ENCODE data around the gene GPR37. TPM values are rescaled to one million over a fixed set of nuclear protein-coding genes. Genes with fewer than 3 reads are reported as not detected.

GPR37 gene
- total RNA-seq, 2 experiments from 2014 or later = not detected

DNA sequence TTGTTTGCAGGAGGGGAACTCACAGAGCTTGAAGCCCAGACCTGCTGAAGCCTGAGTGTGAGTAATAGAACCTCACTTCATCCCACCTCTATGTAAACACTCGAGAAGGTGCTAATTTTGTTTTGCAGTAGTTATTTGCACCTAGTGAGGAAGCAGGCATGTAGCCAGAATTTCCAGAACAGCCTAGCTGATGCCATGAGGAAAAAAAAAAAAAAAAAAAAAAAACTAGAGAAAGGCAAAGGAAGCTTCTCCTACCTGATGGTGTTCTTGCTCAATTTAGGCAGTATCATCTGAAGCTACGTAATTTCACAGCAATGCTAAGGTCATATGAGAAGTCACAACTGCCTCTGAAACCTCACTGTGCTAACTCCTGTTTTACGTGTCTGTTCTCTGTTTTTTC, 13.6 kb upstream of the GPR37 start:
- H3K4me3 Mint-ChIP-seq = no peak overlapping the region
- no peaks in the 10 kb centered on the region for H3K4me1 Mint-ChIP-seq
- peaks cover 8% of the 10 kb centered on the region for H3K27me3 Mint-ChIP-seq
- no peaks in the 10 kb centered on the region for H3K9me3 Mint-ChIP-seq (ENCODE audit: low read depth)
- H3K27ac Mint-ChIP-seq = no peak overlapping the region
- DNase-seq (no peak), ATAC-seq (no peak)
- H3K36me3 Mint-ChIP-seq (ENCODE audit: low read depth) = no peaks in the 10 kb centered on the region
- ChIA-PET CTCF (no interaction called here), POLR2A (no interaction called here)
- intact Hi-C loops (cut with DNase I, micrococcal nuclease) = no loop called here

DNA sequence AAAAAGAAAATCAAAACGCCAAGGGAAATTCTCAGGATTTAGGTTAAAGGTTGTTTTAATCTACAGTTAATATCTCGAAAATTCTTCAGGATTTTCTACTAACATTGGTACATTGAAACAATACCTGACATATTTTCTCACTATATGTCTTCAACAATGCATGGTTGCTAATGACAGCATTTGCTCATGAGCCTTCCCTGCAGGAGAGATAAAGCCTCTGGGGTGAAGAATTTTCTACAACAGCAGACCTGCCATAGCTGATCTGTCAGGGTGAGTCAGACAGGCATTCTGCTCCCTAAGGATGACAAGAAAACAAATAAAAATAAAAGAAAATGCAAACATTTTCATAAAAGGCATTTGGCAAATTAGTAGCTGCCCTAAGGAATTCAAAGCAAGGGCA, 11.7 kb upstream of the GPR37 start:
- Mint-ChIP-seq H3K27me3 (peaks cover 20% of the 10 kb centered on the region), H3K9me3 (ENCODE audit: low read depth) (no peaks in the 10 kb centered on the region), H3K4me1 (no peaks in the 10 kb centered on the region), H3K27ac (no peak overlapping the region), H3K36me3 (ENCODE audit: low read depth) (no peaks in the 10 kb centered on the region), H3K4me3 (no peak overlapping the region)
- ChIA-PET CTCF (interaction anchor here (0.6 kb wide), 1 partner anchor 693 kb away, joined by 5 read pairs; no protein-coding TSS in a partner anchor), POLR2A (no interaction called here)
- no peak for DNase-seq
- no peak for ATAC-seq
- intact Hi-C loops (cut with DNase I, micrococcal nuclease) = no loop called here

DNA sequence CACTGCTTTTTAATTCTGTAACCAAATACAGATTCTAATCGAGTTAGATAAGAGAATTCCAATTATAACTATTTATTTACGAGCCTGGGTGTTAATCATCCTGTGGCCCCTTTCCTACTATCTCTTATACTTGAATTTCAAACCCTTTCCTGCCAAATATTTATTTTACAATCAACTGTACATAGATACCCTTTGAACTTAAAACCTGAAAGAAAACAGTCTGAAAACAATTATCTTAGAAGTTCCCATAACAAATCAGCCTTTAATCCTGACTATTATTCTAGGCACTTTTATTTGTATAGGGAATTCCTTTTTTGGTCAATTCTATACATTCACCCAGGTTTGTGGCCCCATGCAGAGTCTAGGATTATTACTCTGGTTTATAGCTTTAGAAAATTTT, 10.6 kb upstream of the GPR37 start:
- H3K36me3 Mint-ChIP-seq (ENCODE audit: low read depth) = no peaks in the 10 kb centered on the region
- peaks cover 28% of the 10 kb centered on the region for H3K27me3 Mint-ChIP-seq
- no peak for DNase-seq
- H3K4me1 Mint-ChIP-seq = no peaks in the 10 kb centered on the region
- no peaks in the 10 kb centered on the region for H3K9me3 Mint-ChIP-seq (ENCODE audit: low read depth)
- no peak overlapping the region for H3K27ac Mint-ChIP-seq
- CTCF ChIA-PET = no interaction called here
- no peak overlapping the region for H3K4me3 Mint-ChIP-seq
- POLR2A ChIA-PET = no interaction called here
- intact Hi-C loops (cut with DNase I, micrococcal nuclease) = no loop called here
- ATAC-seq = no peak

DNA sequence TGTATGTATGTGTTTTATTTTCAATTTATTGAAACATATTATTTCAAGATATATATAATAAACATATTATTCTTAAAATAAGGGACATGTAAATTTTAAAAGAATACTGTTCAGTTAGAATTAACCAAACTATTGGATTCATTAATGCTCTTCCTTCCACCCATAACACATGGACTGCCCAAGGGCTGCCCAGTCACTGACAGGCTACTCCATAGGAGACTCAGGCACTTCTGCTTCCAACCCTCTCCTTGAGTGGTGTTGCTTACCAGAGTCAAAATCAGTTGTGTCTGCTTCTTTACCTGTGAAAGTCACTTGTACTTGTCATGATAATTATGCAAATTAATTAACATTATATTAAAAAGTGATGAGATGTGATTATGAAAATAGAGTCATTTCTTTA, 9.8 kb upstream of the GPR37 start:
- ChIA-PET POLR2A (no interaction called here), CTCF (no interaction called here)
- no peak overlapping the region for H3K4me3 Mint-ChIP-seq
- DNase-seq = no peak
- no peaks in the 10 kb centered on the region for H3K9me3 Mint-ChIP-seq (ENCODE audit: low read depth)
- intact Hi-C loops (cut with DNase I, micrococcal nuclease) = no loop called here
- ATAC-seq = no peak
- no peaks in the 10 kb centered on the region for H3K4me1 Mint-ChIP-seq
- no peak overlapping the region for H3K27ac Mint-ChIP-seq
- no peaks in the 10 kb centered on the region for H3K36me3 Mint-ChIP-seq (ENCODE audit: low read depth)
- H3K27me3 Mint-ChIP-seq = peaks cover 30% of the 10 kb centered on the region

DNA sequence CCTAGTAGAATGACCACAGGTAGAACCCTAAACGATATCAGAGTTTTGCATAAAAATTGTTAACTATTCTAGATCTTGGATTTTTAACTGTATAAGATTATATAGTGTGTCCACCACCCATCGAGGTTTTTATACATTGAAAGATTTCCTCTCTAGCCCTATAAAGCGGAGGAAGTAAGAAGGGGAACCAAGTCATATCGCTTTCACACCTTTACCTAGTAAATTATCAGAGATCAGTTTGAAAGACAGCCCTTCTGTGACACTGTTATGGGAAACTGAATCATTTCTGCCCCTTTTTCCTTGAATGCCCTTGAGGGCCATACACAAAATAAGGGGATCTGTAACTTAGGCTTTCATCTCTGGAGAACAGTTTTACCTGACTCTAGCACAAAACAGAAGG, 8.3 kb upstream of the GPR37 start:
- Mint-ChIP-seq H3K27me3 (peaks cover 27% of the 10 kb centered on the region), H3K4me1 (no peaks in the 10 kb centered on the region), H3K9me3 (ENCODE audit: low read depth) (no peaks in the 10 kb centered on the region), H3K27ac (no peak overlapping the region), H3K4me3 (no peak overlapping the region), H3K36me3 (ENCODE audit: low read depth) (no peaks in the 10 kb centered on the region)
- intact Hi-C loops (cut with DNase I, micrococcal nuclease) = no loop called here
- ATAC-seq (no peak), DNase-seq (no peak)
- CTCF ChIA-PET = no interaction called here
- POLR2A ChIA-PET = no interaction called here

DNA sequence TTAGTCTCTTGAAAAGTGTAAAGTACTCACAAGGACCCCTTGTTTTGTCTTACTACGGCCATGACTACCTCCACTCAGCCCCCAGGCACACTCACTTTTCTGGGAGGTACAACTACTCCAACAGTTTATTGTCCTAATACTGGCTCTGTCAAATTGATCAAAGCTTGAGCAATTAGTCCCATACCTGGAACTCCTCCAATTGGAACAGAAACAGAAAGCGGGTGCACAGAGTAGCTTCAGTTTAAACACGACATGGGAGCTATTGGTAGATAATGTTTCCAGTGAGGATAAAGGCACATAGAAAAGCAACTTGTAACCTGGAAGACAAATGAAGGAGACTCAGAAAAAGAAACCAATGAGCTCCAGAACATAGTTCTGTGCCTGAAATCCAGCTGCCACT, 7.7 kb upstream of the GPR37 start:
- no peaks in the 10 kb centered on the region for H3K9me3 Mint-ChIP-seq (ENCODE audit: low read depth)
- DNase-seq (no peak), ATAC-seq (no peak)
- H3K4me1 Mint-ChIP-seq = no peaks in the 10 kb centered on the region
- H3K27ac Mint-ChIP-seq = no peak overlapping the region
- H3K4me3 Mint-ChIP-seq = no peak overlapping the region
- H3K36me3 Mint-ChIP-seq (ENCODE audit: low read depth) = no peaks in the 10 kb centered on the region
- POLR2A ChIA-PET = no interaction called here
- intact Hi-C loops (cut with DNase I, micrococcal nuclease) = no loop called here
- CTCF ChIA-PET = no interaction called here
- peaks cover 28% of the 10 kb centered on the region for H3K27me3 Mint-ChIP-seq

DNA sequence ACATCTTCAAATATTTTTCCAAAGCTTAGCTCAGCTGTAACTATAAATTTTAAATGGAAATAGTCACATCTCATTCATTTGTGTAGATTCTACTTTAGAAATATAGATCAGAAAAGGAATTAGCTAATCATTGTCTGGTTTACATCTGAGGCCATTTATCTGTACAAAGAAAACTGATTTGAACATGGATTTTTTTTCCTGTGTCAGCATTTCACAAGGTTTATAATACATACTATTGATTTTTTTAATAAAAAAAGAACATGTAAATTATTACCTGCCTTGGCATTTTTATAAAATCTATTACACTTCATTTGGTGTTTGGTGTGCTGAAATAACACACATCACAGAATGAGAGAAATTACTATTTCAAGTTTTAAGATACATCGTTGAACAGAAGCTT, 3.5 kb upstream of the GPR37 start:
- H3K9me3 Mint-ChIP-seq (ENCODE audit: low read depth) = no peaks in the 10 kb centered on the region
- no peak overlapping the region for H3K4me3 Mint-ChIP-seq
- intact Hi-C loops (cut with DNase I, micrococcal nuclease) = no loop called here
- H3K4me1 Mint-ChIP-seq = peaks cover 10% of the 10 kb centered on the region
- CTCF ChIA-PET = interaction anchor here (0.8 kb wide), 1 partner anchor 16 kb away, joined by 3 read pairs; no protein-coding TSS in a partner anchor
- peaks cover 39% of the 10 kb centered on the region for H3K27me3 Mint-ChIP-seq
- DNase-seq (no peak), ATAC-seq (no peak)
- no peaks in the 10 kb centered on the region for H3K36me3 Mint-ChIP-seq (ENCODE audit: low read depth)
- H3K27ac Mint-ChIP-seq = no peak overlapping the region
- POLR2A ChIA-PET = no interaction called here

DNA sequence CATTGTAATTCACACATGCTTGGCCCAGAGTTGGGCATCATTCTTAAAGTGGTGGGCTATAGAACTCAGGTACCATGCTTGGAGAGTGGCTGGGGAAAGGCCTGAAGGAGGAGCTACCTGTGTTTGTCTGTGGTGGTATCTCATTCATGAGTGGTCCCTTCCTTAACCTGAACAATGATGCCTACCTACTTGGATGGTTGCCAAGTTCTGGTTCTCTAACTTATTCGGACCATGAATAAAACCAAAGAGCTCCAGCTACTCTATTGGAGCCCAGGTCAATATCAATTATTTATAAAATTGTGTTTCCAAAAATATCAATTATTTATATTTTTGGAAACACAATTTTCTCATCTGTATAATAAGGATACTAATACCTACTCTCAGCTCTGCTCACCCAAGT, 2.9 kb upstream of the GPR37 start:
- no peaks in the 10 kb centered on the region for H3K9me3 Mint-ChIP-seq (ENCODE audit: low read depth)
- ChIA-PET CTCF (interaction anchor here (0.8 kb wide), 1 partner anchor 17 kb away, joined by 3 read pairs; no protein-coding TSS in a partner anchor), POLR2A (no interaction called here)
- H3K4me3 Mint-ChIP-seq = no peak overlapping the region
- H3K27me3 Mint-ChIP-seq = peaks cover 38% of the 10 kb centered on the region
- no peak for ATAC-seq
- H3K27ac Mint-ChIP-seq = no peak overlapping the region
- peaks cover 13% of the 10 kb centered on the region for H3K4me1 Mint-ChIP-seq
- intact Hi-C loops (cut with DNase I, micrococcal nuclease) = no loop called here
- H3K36me3 Mint-ChIP-seq (ENCODE audit: low read depth) = no peaks in the 10 kb centered on the region
- DNase-seq = no peak

DNA sequence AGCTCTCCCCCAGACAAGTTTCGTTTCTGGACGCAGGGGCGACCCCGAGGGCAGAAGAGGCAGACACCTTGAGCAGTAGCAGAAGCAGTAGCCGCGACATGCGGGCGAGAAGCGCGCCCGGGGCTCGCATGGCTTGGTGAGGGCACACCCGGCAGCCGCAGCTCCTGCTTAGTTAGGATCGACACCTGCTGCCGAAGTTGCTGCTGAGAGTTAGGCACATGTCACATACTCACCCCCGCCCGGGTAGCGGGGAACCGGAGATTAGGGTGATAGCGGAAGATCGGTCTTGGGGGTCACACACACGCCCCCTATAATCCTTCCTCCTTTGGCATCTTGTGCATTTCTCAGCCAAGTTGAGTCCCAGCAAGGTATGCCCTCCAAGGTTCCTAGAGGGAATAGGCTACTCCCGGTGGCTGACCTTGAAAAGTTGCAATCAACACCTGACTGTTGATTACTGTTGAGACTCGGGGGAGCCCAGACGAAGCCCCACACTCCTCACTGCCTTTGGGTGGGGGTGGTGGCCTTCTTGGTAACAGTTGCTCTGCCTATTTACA, 668 bp downstream of the GPR37 start:
- ATAC-seq (peak; percentile 56), DNase-seq (peak; percentile 45)
- Mint-ChIP-seq H3K4me3 (peak overlapping the region; percentile 67), H3K27ac (no peak overlapping the region), H3K36me3 (ENCODE audit: low read depth) (no peaks in the 10 kb centered on the region), H3K27me3 (peaks cover 37% of the 10 kb centered on the region), H3K9me3 (ENCODE audit: low read depth) (no peaks in the 10 kb centered on the region), H3K4me1 (peaks cover 13% of the 10 kb centered on the region)
- CTCF ChIA-PET = interaction anchor here (0.7 kb wide), 1 partner anchor 1169 kb away, joined by 3 read pairs; no protein-coding TSS in a partner anchor
- intact Hi-C loops (cut with DNase I, micrococcal nuclease) = no loop called here
- POLR2A ChIA-PET = interaction anchor here (0.8 kb wide), 1 partner anchor 150 kb away, joined by 3 read pairs; no protein-coding TSS in a partner anchor

DNA sequence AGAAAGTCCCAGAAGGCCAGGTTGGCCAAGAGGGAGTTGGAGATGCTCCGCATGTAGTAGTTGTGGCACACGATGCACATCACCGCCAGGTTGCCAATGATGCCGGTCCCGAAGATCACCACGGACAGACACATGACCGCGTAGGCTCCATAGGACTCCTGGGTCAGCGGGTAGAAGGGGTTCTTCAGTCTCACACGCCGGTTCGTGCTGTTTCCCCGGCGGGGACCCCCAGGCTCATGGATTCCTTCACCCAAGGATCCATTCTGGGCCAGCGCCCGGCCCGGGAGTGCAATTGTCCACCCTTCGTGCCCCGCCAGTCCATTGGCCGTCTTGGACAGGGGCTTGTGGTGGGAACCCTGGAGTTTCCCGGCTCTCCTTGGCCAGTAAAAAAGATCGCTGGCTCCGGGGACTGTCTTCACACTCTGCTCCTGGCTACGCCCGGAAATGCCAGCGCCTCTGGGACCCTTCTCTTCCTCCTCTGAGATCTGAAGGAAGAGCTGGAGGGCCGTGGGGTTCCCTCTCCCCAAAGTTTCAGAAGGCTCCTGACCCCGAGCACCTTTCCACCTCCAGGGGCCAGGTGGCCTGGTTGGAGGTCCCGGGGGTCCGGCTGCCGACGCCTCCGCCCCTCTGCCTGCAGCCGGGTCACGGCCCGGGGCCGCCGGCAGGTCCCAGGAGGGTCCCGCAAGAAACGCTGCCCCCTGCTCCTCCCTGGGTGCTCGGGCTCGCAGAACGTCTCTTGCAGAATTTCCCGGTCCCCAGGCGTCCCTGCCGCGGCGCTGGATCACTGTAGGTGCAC, 1.3 kb downstream of the GPR37 start:
- DNase-seq (no peak), ATAC-seq (no peak)
- H3K4me3 Mint-ChIP-seq = peak overlapping the region; percentile 67
- no peak overlapping the region for H3K27ac Mint-ChIP-seq
- intact Hi-C loops (cut with DNase I, micrococcal nuclease) = no loop called here
- peaks cover 42% of the 10 kb centered on the region for H3K27me3 Mint-ChIP-seq
- no peaks in the 10 kb centered on the region for H3K9me3 Mint-ChIP-seq (ENCODE audit: low read depth)
- H3K36me3 Mint-ChIP-seq (ENCODE audit: low read depth) = no peaks in the 10 kb centered on the region
- ChIA-PET CTCF (interaction anchor here (0.7 kb wide), 2 partner anchors 65 to 1168 kb away, joined by 3 read pairs; no protein-coding TSS in a partner anchor), POLR2A (interaction anchor here (0.8 kb wide), 1 partner anchor 149 kb away, joined by 3 read pairs; no protein-coding TSS in a partner anchor)
- H3K4me1 Mint-ChIP-seq = peaks cover 13% of the 10 kb centered on the region

DNA sequence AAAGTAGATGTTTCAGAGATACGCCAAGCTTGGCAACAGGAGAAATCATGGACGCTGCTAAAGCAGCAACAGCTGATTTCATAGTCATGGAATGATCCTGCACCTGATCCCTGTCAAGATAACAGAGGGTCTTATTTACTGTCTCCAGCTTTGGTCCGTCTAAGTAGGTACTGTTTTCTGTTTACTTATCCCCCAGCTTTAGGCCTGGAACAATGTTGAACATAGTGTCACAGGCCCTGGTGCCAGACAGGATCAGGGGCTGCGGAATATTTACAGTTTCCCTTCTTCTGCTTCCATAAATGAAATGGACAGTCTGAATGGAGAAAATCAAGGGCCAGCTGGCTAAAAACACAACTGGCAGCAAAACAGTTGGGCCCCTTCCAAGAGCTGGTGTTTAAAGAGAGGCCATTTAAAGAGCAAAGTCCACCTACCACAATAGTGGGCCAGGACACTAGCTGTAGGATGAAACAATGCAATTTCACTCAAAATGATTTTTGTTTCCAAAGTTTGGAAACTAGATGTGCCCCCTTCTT, 2.9 kb downstream of the GPR37 start:
- DNase-seq = no peak
- no peak for ATAC-seq
- Mint-ChIP-seq H3K4me3 (no peak overlapping the region), H3K27me3 (peaks cover 40% of the 10 kb centered on the region), H3K4me1 (peaks cover 13% of the 10 kb centered on the region), H3K27ac (no peak overlapping the region), H3K36me3 (ENCODE audit: low read depth) (no peaks in the 10 kb centered on the region), H3K9me3 (ENCODE audit: low read depth) (no peaks in the 10 kb centered on the region)
- ChIA-PET POLR2A (no interaction called here), CTCF (interaction anchor here (1.0 kb wide), 1 partner anchor 9 kb away, joined by 3 read pairs; no protein-coding TSS in a partner anchor)
- intact Hi-C loops (cut with DNase I, micrococcal nuclease) = no loop called here

DNA sequence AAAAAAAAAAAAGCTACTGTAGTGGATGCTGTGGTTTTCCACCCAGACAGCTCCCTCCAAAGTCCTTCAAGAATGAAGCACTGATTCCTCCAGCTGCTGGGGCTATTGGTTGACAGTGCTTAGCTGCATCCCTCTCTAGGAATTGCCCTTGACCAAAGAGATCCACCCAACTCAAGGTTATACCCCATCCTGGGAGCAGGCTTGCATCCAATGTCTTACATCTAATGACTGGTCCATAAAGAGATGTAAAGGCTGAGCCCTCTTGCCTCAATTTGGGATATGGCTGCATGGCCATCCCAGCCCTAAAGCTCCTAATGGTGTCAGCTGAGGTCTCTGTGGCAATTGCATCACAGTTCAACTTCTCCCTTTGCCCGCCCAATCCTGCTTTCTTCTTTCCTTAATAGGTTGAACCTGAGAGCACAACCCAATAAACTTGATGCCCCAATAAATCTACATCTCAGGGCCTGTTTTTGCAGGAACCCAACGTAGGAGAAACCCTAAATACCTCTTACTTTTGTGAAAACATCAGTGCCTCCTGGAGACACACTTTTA, 4.4 kb downstream of the GPR37 start:
- Mint-ChIP-seq H3K4me3 (no peak overlapping the region), H3K27me3 (peaks cover 37% of the 10 kb centered on the region), H3K27ac (no peak overlapping the region), H3K4me1 (peaks cover 13% of the 10 kb centered on the region), H3K36me3 (ENCODE audit: low read depth) (no peaks in the 10 kb centered on the region), H3K9me3 (ENCODE audit: low read depth) (no peaks in the 10 kb centered on the region)
- ATAC-seq (no peak), DNase-seq (no peak)
- ChIA-PET POLR2A (no interaction called here), CTCF (interaction anchor here (0.6 to 1.1 kb wide), 2 partner anchors 10 to 837 kb away, joined by 3 read pairs; no protein-coding TSS in a partner anchor)
- intact Hi-C loops (cut with DNase I, micrococcal nuclease) = no loop called here

Measured in activated CD4-positive, alpha-beta T cell treated with anti-CD3 and anti-CD28 coated beads for 36 hours (primary cell).